Activated CD8-positive, alpha-beta memory T cell treated with anti-CD3 and anti-CD28 coated beads, Interleukin-2, amount 50 U/mL, for 48 hours (primary cell): Measurements from ENCODE around the gene MYL5.
A peak's percentile ranks its signal among the peaks of the same experiment; 100 is the strongest.
"Not testable (repeated sequence)": the region's sequence is repeated elsewhere in the genome, so short reads cannot be mapped to it uniquely, and the experiment has no call there.

Source experiments
- DNase-seq: peaks from one replicate; pipeline ENCODE4 v3.0.0-alpha.2; 2020

Gene MYL5

DNA sequence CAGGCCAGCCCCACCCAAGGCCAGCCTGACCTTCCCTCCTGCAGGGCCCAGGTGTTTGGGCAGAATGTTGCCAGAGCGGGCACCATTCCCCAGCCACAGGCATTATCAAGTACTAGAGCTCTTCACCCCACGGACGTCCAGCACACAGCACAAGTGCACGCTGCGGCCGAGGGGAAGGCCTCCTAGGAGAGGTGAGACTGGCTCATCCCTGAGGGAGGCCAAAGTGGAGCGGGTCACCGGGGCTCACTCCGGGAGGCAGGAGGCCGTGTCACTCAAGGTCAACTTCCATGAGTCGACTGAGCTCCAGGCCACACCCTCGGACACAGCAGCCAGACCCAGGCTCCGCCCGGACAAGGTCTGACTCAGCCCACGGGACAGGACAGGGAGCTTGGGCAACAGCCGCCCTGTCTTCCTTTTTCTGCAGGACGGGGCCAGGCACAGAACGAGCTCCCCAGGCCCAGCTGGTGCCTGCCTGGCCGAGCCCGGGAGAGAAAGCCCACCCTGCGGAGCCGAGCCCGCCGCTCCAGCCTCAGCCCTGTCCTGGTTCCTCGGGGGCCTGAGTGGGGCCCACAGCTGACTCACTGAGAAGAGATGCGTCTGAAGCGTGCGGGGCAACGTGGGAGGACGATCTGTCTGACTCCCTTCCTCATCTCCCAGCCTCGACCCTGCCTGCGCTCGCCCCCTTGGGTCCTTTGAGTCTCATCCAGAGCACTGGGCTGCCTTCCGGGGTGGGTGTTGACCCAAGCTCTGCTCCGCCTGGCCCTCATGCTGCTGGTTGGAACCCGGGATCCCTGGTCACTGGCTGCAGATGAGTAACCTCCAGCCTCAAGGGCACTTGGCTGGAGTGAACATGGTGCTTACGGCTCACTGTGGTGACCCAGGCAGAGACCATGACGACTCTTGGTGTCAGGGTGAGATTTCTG, 13.0 kb downstream of the MYL5 start:
- no peak for DNase-seq

DNA sequence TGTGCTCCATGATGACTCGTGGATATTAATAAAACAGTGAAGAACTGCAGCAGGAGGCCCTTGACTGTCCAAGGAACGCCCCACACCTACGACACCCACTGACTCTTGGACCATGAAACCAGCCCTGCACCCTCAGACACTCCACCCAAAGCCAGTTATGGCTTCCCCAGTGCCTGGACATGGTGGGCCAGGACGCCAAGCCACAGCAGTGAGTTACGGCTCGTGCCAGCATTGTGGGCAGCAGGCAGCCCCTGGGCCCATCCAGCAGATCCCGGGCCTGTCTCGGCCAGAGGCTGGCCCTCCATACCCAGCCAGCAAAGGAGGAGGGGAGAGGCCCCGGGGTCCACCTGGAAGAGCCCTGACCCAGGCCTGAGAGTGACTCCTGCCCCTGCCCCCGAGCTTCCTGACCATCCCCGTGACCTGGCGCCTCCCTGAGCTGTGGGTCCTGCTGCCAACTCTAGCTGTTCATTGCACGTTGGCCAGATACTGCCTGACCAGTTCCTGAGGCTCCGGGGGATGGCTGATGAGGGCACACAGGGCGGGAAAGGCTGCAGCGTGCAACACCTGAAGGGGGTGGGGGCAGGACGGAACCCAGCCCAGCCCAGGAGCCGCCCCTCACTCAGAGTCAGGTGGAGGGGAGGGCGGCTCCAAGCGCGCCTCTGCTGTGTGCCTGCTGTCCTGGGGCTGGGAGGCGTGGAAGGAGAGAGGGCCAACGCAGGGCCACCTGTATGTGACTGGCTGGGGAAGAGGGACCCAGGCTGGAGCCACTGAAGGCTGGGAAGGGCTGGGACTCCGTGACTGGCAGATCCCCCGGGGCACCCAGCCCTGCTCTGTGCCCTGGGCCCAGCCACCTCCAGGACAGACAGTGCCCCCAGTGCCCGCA, 13.9 kb downstream of the MYL5 start:
- no peak for DNase-seq

DNA sequence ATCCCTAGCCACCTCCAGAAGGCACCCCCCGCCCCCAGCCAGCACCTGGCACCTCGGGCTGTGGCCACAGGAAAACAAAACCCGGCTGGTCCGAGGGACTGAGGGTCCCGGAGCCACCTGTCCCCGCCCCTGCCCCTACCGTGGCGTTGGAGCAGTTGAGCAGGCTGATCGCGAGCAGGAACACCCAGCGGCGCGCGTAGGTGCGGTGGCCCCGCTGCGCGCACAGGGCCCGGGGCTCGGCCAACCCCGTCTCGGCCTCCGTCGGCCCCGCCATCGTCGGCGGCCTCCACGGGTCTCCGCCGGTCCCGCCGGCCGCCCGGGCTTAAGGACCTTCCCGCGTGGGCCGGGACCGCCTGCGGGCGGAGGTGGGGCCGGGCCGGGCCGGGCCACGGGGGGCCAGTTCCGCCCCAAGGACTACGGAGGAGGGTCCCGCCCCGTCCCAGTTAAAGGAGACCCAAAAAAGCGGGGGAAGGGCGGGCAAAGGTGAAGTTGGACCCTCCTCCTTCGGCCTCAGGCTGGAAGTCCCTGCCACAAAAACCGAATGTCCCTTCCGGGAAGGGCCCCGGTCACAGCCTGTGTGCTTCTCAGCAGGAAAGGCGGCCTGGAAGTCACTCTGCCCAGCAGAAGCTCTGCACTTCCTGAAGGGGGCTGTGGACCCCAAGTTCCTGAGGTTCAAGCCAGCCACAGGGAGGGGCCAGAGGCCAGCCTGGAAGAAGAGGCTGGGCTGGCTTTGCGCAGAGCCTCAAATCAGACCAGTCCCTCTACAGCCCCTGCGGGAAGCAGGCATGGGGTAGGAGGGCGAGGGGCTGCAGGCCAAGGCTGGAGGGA, 14.7 kb downstream of the MYL5 start, which contains the start of gene SLC49A3:
Gene SLC49A3, minus strand, starts transcription at position 298 of the 828 bp plus-strand sequence. Its CDS starts 24 bp downstream, at position 274.
- DNase-seq: no peak

DNA sequence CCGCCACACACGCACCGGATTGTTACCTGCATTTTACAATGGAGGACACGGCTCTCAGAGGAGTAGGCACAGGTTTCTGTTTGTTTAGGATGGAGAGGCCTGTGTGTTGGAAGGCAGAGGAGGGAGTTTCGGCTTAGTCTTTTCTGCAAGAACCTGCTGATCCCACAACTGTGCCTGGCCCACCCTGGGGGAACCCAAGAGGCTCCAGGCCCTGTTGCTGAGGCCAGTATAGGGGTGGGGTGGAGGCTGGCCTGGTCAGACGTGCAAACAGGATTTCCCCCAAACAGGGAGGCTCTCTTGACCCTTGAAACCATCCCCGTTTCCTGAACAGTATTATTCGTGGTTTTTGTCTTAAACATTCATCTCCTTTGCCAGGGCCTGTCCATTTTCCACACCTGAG, 15.4 kb downstream of the MYL5 start:
- no peak for DNase-seq

DNA sequence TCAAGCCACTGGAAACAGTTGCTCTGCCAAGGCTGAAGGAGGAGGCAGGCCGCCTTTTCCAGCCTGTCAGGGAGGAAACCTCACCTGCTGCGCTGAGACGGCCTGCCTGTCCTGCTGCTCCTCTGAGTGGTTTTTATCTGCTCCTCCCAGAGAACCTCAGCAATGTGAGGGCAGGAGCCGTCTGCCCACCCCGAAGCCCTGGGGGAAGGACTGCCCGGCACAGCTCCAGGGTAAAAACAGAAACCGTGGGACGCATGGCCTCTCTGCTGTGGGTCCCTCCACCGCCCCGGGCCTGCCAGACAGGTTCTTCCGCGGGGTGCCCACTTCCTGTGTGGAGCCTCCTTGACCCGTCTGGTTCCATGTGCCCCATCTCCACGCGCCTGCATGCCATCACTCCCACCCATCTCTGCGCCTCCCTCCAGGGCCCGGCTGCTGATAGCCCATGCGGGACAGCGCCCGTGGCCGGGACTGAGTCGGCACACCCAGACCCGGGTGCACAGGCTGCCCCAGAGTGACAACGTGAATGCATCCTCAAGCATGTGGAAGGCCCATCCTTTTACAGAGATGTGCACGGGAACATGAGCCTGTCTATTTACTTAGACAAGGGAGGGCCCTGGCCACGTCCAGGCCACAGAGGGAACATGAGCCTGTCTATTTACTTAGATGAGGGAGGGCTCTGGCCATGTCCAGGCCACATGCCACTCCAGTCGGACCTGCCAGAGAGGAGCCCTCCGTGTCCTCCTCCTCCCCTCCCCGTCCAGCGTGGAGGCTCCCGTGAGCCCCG, 18.6 kb downstream of the MYL5 start:
- no peak for DNase-seq

DNA sequence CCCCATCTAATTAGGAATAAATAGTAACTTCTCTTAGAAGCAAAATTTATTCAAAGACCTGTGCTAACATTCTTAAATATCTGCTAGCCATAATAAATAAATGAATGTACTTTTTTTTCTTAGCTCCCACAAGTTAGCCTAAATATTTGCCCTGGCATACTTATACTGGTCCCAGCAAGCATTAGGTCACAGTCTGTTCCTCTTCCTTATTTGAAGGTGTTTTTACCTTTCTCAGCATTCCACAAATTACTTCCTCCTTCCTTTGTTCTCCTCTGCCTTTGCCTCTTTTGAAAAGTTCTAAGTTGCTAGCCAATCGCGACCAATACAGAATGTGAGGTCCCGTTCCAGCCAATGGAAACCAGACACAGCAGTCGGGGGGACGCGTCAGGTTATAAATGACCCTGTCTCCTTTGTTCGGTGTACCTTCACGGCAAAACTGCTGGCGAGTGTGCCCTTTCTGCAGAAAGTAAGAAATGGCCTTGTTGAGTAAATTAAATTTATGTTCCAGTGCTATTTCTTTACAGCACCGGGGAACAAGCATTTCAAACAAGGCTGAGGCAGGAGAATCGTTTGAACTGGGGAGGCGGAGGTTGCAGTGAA, 20.1 kb downstream of the MYL5 start:
- not testable (repeated sequence) for DNase-seq

DNA sequence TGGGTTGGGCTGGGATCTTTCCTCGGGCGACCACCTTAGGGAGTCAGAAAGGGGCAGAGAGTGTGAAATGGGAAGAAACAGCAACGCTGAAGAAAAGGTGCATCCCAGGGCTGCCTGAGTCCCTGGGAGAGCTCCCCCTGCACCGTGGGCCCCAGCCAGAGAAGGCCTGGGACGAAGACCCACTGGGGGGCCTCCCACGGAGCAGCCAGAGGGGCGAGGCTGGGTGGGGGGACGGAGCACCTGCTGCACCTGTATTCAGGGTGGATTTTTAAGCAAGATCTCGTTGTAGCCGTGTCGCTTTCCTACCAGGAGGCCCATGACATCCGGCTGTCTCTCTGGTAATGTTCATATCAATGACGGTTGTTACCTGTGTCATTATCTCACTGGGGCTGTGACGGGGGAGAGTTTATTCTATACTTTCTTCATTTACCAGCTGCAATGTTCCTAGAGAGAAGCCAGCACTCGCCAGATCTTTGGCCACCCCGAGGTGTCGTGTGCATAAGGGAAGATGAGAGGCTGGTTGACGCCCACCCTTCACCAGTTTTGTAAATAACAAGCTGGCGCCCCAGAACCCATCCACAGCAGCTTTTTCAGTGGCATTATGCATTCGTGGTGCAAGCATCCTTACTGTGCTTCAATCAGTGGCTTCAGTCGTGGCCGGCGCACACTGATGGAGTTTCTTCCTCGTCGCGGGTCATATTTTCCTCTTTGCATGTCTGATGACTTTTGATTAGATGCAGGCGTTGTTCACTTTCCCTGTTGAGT, 25.7 kb downstream of the MYL5 start:
- no peak for DNase-seq

DNA sequence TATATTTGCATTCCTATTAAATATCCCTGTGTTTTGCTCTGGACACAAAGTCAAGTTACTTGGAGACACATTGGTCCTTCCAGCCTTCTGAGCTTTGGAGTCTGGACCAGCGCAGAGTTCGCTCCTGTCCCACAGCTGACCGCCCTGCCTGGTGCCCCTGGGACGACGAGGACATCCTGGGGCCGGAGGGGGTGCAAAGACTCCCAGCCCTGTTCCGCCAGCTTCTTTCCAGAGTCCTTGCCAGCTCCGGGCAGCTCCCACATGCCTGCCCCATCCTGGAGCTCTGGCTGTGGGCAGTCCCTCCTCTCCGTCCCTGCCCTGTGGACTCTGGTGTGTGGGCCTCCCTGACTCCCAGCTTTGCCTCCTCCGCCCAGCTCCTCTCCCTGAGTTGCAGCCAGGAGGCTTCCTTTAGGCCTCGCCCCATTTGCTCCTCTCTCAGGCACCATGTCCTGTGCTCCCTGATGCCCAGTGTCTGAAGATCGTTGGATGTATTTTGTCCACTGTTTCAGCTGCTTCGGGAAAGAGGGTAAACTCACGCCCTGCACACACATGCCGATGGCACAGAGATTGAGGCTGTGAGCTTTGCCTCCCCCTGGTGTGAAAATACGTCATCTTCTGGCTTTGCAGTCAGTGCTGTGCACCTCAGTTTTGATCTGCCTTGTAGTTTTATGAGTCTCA, 26.4 kb downstream of the MYL5 start:
- DNase-seq: no peak

DNA sequence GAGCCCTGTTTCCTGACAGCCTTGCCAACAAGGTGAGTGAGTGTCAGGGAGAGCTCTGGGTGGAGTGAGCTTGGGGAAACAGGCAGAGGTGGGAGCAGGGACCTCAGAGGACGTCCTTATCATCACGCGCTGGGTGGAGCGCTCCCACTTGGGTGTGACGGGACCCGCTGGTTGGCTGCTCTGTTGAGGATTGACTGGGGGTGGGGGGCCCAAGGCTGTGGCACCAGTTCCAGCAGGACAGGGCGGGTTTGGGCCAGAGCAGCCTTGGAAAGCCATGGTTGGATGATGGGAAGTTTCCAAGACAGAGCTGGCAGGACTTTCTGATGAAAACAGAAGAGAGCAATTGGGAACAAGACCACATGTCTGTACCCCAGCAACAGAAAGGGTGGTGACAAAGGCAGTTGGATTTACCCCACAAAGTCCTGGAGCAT, 28.3 kb downstream of the MYL5 start:
- DNase-seq: no peak

DNA sequence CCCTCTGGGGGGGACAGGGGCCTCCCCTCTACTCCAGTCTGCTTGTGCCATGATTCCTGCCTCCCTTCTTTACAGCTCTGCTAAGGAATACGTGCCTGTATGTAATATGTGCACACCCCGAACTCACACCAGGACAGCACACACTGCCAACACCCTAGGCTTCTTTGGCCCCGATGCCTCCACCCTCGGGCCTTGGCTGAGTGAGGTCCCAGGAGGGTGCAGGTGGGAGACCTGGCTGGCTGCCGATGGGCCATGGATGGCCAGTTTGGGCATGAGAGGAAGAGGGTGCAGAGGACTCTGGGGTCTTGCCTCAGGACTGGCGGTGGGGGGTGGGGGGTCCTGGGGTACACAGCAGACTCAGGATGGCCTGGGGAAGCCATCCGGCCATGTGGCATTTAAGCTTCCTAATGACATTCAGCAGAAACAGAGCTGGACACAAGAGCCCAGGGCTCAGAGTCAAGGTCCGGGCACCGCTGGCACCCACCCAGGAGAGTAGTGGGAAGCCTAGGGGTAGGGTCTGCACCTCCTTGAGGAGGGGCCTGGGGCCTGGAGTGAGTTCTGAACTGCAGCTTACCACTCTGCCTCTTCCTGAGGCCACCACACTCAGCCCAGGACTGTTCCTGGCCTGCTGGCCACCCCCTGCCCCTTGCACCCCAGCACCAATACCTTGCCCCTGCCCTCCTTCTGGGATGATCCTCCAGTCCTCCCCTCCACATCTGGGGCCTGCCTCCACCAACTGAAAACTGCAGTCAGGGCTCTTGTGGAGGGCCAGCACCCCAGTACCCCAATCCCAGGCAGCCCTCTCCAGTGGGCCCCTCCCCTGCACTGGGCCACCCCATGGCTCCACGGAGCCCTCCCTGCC, 29.2 kb downstream of the MYL5 start:
- no peak for DNase-seq

DNA sequence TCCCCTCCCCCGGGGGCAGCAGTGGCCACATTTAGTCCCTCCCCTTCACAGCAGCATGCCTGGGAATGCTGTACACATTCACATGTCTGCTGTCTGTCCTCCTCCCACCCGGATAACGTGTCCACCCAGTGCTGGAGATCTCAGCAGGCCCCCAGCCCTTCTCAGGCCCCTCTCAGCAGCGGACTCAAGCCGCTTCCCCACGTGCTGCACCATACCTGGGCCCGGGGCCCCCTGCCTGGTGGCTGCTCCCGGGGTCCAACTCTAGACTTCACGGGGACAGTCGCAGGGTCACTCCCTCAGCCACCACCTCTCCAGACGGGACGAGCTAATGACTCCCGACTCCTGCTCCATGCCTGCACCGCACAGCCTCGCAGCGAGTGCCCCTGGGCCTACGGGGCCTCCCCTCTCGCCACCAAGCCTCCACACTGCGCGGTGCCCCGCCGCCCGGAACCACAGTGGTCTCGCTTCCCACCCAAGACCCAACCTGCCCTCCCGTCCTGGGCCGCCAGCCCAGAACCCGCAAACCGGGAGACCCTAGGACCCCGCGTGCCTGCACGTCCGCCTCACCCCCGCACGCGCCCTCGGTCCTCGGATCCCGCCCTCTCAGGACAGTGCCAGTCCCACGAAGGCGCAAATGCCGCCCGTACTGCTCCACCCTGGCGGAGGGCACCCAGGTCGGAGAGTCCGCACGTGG, 30.0 kb downstream of the MYL5 start:
- DNase-seq: no peak

DNA sequence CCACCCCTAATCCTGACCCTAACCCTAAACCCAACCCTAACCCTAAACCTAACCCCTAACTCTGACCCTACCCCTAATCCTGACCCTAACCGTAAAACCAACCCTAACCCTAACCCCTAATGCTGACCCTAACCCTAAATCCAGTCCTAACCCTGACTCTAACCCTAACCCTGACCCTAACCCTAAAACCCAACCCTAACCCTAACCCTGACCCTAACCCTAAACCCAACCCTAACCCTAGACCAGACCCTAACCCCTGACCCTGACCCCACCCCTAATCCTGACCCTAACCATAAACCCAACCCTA, 30.6 kb downstream of the MYL5 start:
- DNase-seq: no peak

DNA sequence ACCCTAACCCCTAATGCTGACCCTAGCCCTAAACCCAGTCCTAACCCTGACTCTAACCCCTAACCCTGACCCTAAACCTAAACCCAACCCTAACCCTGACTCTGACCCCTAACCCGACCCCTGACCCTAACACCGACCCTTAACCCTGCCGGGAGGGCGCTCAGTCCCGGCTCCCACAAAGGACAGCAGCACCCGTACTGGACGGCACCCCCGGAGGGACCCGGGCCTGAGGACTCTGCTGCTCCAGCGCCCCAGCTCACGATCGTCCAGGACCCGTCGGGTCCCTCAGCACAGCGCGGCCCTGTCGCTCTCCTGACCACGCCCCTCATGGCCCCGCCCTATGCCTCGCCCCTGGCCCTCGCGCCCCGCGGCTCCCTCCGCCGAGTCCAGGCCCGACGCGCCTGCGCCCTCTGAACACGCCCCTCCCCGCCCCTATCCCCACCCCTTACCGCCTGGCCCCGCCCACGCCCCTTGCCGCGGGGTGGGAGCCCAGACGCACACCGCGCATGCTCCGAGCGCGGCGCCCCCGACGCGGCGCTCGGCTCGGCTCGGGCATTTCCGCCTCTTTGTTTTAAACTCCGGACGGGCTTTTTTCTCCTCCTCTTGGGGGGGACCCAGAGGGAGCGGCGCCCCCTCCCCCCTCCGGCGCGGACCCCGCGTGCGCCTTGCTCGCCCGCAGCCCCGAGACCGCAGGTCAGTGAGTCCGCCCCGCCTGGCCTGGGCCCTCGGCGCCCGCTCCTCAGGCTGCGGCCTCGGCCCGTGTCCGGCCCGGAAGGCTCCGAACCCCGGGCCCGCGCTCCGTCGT, 31.1 kb downstream of the MYL5 start, which contains the start of gene PCGF3:
Gene PCGF3, plus strand, starts transcription at position 555 of the 805 bp plus-strand sequence. CDS start 27,849 bp downstream, outside the sequence.
- DNase-seq: peak; percentile 99

DNA sequence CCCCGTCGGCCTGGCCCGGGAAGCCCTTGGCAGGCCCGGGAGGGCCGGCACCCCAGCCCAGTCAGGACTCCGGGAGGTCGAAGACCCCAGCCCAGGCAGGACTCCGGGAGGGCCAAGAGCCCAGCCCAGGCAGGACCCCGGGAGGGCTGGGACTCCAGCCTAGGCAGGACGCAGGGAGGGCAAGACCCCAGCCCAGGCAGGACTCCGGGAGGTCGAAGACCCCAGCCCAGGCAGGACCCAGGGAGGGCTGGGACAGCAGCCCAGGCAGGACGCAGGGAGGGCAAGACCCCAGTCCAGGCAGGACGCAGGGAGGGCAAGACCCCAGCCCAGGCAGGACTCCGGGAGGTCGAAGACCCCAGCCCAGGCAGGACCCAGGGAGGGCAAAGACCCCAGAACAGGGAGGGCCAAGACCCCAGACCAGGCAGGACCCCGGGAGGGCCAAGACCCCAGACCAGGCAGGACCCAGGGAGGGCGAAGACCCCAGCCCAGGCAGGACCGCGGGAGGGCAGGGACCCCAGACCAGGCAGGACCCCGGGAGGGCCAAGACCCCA, 31.8 kb downstream of the MYL5 start:
- not testable (repeated sequence) for DNase-seq

DNA sequence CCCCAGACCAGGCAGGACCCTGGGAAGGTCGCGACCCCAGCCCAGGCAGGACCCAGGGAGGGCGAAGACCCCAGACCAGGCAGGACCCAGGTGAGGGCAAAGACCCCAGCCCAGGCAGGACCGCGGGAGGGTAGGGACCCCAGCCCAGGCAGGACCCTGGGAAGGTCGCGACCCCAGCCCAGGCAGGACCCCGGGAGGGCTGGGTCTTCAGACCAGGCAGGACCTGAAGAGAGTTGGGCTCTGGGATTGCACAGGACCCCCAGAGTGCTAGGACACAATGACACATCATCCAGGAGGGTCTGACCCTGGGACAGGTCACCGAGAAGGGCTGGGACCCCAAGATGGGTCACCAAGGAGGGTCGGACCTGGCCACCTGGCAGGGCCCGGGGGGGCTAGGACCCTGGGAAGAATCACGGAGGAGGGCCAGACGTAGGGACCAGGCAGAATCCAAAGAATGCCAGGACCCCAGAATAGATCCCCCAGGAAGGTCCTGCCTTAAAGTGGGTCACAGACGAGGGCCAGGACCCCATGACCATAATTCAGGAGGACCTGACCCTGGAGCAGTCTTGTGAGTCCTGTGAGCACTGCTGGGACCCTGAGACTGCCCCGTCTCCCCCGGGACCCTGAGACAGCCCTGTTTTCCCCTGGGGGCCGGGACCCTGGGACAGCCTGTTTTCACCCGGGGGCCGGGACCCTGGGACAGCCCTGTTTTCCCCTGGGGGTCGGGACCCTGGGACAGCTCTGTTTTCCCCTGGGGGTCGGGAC, 32.7 kb downstream of the MYL5 start:
- no peak for DNase-seq

DNA sequence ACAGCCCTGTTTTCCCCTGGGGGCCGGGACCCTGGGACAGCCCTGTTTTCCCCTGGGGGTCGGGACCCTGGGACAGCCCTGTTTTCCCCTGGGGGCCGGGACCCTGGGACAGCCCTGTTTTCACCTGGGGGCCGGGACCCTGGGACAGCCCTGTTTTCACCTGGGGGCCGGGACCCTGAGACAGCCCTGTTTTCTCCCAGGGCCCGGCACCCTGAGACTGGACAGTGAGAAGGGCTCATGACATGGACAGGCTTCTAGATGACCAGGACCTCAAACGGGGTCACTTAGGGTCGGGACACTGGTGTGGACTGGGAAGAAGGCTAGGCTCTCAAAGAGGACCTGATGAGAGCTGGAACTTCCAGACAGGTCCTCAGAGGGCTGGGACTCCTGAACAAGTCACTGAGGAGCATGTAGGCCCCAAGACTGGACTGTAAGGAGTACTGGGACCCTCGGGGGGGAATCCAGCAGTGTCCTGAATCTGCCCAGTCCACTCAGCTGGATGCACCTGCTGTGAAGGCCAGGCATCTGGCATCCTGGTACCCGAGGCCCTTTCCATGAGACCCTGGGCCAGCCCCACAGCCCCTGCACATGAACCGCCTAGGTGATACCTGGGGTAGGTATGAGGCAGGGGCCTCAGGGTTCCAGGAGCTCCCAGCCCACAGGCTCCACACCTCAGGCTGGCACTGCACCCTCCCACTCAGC, 33.7 kb downstream of the MYL5 start:
- DNase-seq: no peak
